ENCODE results near the gene CIB4.

The CIB4 gene

DNA sequence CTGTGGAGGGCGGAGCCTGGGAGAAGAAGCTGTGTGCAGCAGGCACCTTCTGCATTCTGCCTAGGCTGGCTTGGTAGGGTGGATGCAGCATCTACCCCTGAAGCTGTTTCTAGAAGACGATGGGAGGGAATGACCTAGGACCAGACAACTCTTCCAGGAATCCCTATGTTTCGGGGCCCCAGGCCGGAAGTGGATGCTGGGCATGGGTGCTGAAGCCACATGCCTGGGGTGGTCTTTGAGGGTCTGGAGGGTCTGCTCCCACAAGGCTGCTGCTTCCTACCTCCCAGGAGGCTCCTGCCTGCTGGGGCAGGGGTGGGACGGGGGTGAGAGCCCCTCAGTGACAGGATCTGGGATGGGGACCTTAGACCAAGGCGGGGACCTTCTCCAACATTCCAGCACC is 61.0 kb downstream of the CIB4 start:
- TF ChIP-seq, protein P1, sequence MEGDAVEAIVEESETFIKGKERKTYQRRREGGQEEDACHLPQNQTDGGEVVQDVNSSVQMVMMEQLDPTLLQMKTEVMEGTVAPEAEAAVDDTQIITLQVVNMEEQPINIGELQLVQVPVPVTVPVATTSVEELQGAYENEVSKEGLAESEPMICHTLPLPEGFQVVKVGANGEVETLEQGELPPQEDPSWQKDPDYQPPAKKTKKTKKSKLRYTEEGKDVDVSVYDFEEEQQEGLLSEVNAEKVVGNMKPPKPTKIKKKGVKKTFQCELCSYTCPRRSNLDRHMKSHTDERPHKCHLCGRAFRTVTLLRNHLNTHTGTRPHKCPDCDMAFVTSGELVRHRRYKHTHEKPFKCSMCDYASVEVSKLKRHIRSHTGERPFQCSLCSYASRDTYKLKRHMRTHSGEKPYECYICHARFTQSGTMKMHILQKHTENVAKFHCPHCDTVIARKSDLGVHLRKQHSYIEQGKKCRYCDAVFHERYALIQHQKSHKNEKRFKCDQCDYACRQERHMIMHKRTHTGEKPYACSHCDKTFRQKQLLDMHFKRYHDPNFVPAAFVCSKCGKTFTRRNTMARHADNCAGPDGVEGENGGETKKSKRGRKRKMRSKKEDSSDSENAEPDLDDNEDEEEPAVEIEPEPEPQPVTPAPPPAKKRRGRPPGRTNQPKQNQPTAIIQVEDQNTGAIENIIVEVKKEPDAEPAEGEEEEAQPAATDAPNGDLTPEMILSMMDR (IDR thresholded peaks at IDR 0.05; ENCODE audit: low read length, missing control alignments) = no peak
- DNase-seq (ENCODE audit: low read depth) = no peak
- H3K4me3 ChIP-seq (replicated peaks; ENCODE audit: low read depth, low read length) = no peak overlapping the region

DNA sequence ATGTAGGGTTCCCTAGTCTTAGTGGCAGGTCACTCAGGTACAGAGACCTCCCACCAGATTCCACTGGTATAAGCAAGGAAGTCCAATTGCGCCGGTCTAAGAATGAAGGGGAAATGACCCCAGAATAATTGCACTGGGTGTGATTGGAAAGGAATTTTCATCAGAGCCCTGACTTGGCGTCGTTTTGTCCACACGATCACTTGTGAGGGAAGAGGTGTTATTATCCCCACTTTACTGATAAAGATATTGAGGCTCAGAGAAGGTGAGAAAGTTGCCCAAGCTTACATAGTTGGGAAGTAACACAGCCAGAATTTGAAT is 61.5 kb downstream of the CIB4 start:
- TF ChIP-seq, protein P1 (IDR thresholded peaks at IDR 0.05; ENCODE audit: low read length, missing control alignments) = no peak

DNA sequence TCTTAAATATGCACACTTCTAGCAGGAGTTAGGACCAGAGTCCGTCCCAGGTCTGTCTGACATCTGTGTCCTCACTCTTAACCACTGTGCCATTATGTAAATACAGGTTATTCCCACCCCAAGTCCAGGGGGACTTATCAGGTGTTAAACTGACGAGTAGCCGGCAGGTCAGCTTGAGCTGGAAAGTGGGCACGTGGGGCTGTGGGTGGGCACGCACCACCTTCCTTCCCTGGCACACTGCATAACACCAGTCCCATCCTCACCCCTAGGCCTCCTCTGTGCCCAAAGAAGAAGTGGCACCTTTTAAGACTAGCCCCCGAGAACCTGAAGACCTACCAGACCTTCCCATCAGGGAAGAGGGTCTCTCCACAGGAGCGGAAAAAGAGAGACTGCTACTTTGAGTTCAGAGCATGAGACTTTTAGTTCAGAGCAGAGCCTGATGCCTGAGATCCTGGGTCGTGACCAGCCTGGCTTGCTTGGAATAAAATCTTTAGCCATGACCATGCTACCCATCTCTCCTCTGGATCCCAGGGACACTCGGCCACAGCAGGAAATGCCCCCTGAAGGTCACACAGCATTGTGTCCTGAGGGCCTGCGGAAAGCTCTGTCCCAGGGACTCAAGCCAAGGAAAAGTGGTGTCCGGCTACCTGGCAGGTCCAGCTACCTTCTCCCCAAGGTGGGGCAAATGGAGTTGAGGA is 62.0 kb downstream of the CIB4 start:
- H3K4me3 ChIP-seq (replicated peaks; ENCODE audit: low read depth, low read length) = no peak overlapping the region
- no peak for DNase-seq (ENCODE audit: low read depth)
- TF ChIP-seq, protein P1 (IDR thresholded peaks at IDR 0.05; ENCODE audit: low read length, missing control alignments) = no peak

More for the DNA sequence above, 61.5 kb downstream of the CIB4 start:
- DNase-seq (ENCODE audit: low read depth) = no peak
- H3K4me3 ChIP-seq (replicated peaks; ENCODE audit: low read depth, low read length) = no peak overlapping the region

DNA sequence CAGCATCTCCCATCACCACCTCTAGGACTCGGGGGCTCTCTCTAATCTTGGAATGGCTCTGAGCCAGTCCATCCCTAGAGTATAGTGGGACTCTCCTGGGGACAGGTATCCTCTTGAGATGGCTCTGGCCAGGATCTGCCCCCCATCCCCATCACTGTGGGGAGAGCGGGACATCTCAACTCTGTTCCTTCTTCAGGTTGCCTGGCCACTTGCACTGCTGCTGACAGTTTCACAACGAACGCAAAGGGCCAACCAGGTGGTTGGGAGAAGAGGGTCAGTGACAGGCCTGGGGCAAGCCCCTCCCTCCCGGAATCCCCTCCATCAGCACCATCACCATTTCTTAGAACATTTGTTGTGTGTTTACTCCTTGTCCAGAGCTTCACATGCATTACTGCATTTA is 62.6 kb downstream of the CIB4 start:
- no peak for DNase-seq (ENCODE audit: low read depth)
- no peak overlapping the region for H3K4me3 ChIP-seq (replicated peaks; ENCODE audit: low read depth, low read length)
- TF ChIP-seq, protein P1 (IDR thresholded peaks at IDR 0.05; ENCODE audit: low read length, missing control alignments) = no peak

DNA sequence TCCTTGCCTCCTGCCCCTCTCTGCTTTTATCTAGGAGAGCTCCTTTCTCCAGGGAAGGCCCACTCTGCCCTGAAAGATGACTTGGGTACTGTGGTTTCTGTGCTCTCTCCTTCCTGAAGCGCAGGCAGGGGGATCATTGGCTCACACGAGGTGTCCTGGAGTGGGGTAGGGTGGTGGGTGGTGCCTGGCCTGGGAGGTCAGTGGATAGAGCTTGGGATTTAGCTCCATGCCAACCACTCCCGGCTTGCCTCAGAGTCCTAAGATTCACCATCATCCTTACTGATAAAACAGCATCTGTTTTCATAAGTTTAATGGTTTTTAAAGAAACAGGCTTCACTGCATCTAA is 63.1 kb downstream of the CIB4 start:
- TF ChIP-seq, protein P1 (IDR thresholded peaks at IDR 0.05; ENCODE audit: low read length, missing control alignments) = no peak
- no peak for DNase-seq (ENCODE audit: low read depth)
- H3K4me3 ChIP-seq (replicated peaks; ENCODE audit: low read depth, low read length) = no peak overlapping the region

DNA sequence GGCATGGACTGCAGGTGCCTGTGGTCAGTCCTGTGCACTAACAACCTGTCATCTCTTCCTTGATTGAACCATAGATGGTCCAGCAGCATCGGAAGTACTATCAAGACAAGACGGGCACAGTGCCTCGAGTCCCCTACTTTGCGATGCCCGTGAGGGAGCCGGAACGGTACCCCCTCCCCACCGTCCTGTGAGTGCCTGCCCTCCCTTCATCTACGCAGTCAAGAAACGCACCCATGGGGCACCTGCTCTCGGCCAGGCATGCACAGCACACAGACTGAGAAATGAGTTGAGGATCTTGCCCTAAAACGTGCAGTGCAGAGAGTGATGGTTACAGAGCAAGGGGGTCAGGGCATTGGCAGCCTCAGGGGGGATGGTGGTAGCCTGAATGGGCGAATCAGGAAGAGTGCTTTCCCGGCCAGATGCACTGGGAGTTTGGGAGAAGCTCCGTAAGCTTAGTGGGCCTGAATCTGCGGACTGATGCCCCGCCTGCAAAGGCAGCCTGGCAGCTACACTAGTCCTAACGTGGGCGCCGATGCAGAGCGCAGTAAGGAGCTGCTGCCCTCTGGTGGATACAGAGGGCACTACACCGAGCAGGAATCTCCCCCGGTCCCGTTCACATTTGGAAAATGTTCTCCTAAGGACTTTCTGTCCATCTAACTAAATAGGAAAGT is 63.6 kb downstream of the CIB4 start:
- TF ChIP-seq, protein P1 (IDR thresholded peaks at IDR 0.05; ENCODE audit: low read length, missing control alignments) = peak; percentile 97
- DNase-seq (ENCODE audit: low read depth) = peak; percentile 66
- H3K4me3 ChIP-seq (replicated peaks; ENCODE audit: low read depth, low read length) = no peak overlapping the region

Measured in fibroblast of pulmonary artery (primary cell).